Left ventricle myocardium inferior (tissue), 1 donor: ENCODE results near the gene KIF17. TPM values are rescaled to one million over a fixed set of nuclear protein-coding genes. Genes with fewer than 3 reads are reported as not detected.

Experiments used
- DNase-seq: peaks from one replicate; pipeline ENCODE4 v3.0.0-alpha.2; 2020
- H3K27ac ChIP-seq: fragments of 200-600 bp; replicated peaks from 2 replicates; pipeline ENCODE4 v1.8.0; 2021
- H3K27me3 ChIP-seq: fragments of 200-600 bp; 2 replicates; pipeline ENCODE4 v1.8.0; 2021; ENCODE audit warnings: low read depth
- H3K36me3 ChIP-seq: fragments of 200-600 bp; 2 replicates; pipeline ENCODE4 v1.8.0; 2021
- H3K4me1 ChIP-seq: fragments of 200-600 bp; 2 replicates; pipeline ENCODE4 v1.8.0; 2021
- H3K4me3 ChIP-seq: fragments of 200-600 bp; 2 replicates; pipeline ENCODE4 v1.8.0; 2021; ENCODE audit warnings: mild to moderate bottlenecking, moderate library complexity
- H3K9me3 ChIP-seq: fragments of 200-600 bp; replicated peaks from 2 replicates; pipeline ENCODE4 v1.8.0; 2021
- CTCF ChIP-seq: fragments of 200-600 bp; IDR thresholded peaks from 2 replicates; pipeline ENCODE4 v1.8.0; 2021; ENCODE audit warnings: antibody characterized with exemption, mild to moderate bottlenecking, borderline replicate concordance
- intact Hi-C: fragments of 100-400 bp; cut with micrococcal nuclease; formaldehyde crosslinking; loops from one replicate; pipeline ENCODE4 v1.11.0; 2022
- total RNA-seq: library from RNA; stranded (reverse); fragmentation: NEBNext Ultra II Directional; extraction: Animal tissue kit (Norgen Biotek cat#: 25700); gene quantifications from one replicate; pipeline ENCODE4 v1.2.1, GENCODE V29; 2021
- donor health status: DM: no; HTN: yes; CAD: no; lungs with severe emphysema.

Gene KIF17
- total RNA-seq, 1 donor from 2014 or later, result 4.6 TPM

- H3K4me1 ChIP-seq, result peaks cover 14% of the 10 kb centered on the region
- H3K9me3 ChIP-seq, result no peaks in the 10 kb centered on the region
- H3K36me3 ChIP-seq, result no peaks in the 10 kb centered on the region
- no peak overlapping the region for H3K27ac ChIP-seq
- no peak for TF ChIP-seq CTCF
- intact Hi-C loops, result loop anchor here (10.0 kb wide), 1 partner anchor 497 kb away; no protein-coding TSS in a partner anchor
- H3K27me3 ChIP-seq, result no peaks in the 10 kb centered on the region
- H3K4me3 ChIP-seq, result no peak overlapping the region
- DNase-seq, result no peak
Measured at GRCh38 chr1:20697563-20697962, 20.2 kb downstream of the KIF17 start.

DNA sequence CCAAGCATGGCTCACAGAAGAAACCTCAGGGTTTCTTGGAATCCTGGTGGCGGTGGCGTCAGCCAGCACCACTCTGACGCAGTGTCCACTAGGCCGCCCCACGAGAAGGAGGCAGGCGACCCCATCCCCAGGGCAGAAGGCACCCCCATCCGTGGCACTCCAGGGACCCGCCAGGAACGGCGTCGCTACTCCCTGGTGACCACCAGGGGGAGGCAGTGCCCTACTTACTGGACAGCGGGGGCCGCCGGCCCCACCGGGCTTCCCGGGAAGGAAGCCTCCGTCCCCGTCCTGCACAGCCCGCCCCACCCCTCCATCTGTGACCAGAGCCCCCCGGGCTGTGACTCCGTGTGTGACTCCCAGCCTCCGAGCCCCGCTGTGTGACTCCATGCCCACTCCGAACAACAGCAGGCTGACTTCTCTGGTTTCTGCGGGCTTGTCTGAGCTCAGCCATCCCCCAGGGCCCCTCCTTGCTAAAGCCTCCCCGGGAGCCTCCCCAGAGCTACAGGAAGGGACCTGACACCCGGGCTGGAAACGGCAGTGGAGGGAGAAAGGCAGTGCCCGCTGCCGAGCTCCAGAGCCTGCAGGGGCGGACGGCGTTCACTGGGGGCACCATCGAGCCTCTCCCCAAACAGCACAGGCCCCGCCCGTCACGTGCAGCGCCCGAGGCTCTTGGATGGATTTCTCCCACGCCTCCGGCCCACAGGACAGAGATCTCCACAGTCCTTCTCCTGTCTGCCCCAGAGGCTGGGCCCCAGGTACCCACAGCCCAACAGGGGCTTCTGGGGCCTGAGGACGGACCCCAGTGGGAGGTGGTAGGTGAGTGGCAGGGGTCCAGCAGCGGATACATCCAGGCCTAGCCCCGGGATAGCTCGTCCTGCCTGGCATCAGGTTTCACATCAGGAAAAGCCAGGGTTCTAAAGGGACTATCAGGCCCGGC is 21.1 kb downstream of the KIF17 start:
- H3K4me1 ChIP-seq, result peaks cover 14% of the 10 kb centered on the region
- H3K27me3 ChIP-seq, result no peaks in the 10 kb centered on the region
- H3K9me3 ChIP-seq, result peaks cover 8% of the 10 kb centered on the region
- DNase-seq, result peak; percentile 83
- H3K4me3 ChIP-seq, result peak overlapping the region; percentile 71
- peak; percentile 90 for TF ChIP-seq CTCF
- peak overlapping the region; percentile 86 for H3K27ac ChIP-seq
- no peaks in the 10 kb centered on the region for H3K36me3 ChIP-seq
- intact Hi-C loops, result loop anchor here (10.0 kb wide), 1 partner anchor 498 kb away; no protein-coding TSS in a partner anchor

- H3K27ac ChIP-seq, result no peak overlapping the region
- H3K9me3 ChIP-seq, result peaks cover 8% of the 10 kb centered on the region
- intact Hi-C loops, result loop anchor here (10.0 kb wide), 1 partner anchor 499 kb away; no protein-coding TSS in a partner anchor
- no peak overlapping the region for H3K4me3 ChIP-seq
- H3K4me1 ChIP-seq, result peaks cover 14% of the 10 kb centered on the region
- no peaks in the 10 kb centered on the region for H3K36me3 ChIP-seq
- no peak for DNase-seq
- H3K27me3 ChIP-seq, result no peaks in the 10 kb centered on the region
- no peak for TF ChIP-seq CTCF
Measured at GRCh38 chr1:20695515-20695914, 22.3 kb downstream of the KIF17 start.

DNA sequence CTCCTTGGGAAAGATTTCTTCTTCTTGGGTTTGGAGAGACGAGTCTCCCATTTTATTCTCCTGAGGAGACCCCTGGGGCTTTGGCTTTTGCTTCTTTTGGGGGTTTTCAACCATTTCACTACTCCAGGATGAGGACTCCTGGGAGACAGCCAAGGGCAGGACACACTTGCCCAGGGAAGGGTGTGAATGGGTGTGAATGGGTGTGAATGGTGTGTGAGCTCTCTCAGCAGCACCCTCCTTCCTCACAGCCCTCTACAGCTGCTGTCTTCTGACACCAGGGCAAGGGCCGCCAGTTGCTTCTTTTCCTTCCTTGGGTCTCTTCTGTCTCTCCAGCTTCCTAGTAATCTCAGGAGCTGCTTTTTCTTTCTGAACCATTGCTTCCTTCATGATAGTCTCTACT is 24.2 kb downstream of the KIF17 start:
- Histone ChIP-seq H3K27me3 (no peaks in the 10 kb centered on the region), H3K9me3 (peaks cover 8% of the 10 kb centered on the region), H3K4me1 (peaks cover 14% of the 10 kb centered on the region), H3K4me3 (no peak overlapping the region), H3K36me3 (no peaks in the 10 kb centered on the region), H3K27ac (no peak overlapping the region)
- TF ChIP-seq CTCF, result no peak
- intact Hi-C loops, result loop anchor here (10.0 kb wide), 1 partner anchor 501 kb away; no protein-coding TSS in a partner anchor
- no peak for DNase-seq

- DNase-seq, result no peak
- intact Hi-C loops, result loop anchor here (10.0 kb wide), 1 partner anchor 503 kb away; no protein-coding TSS in a partner anchor
- H3K4me1 ChIP-seq, result peaks cover 9% of the 10 kb centered on the region
- peaks cover 8% of the 10 kb centered on the region for H3K9me3 ChIP-seq
- no peak overlapping the region for H3K27ac ChIP-seq
- no peaks in the 10 kb centered on the region for H3K27me3 ChIP-seq
- no peak overlapping the region for H3K4me3 ChIP-seq
- no peaks in the 10 kb centered on the region for H3K36me3 ChIP-seq
- no peak for TF ChIP-seq CTCF
Measured at GRCh38 chr1:20691872-20692271, 25.9 kb downstream of the KIF17 start.
